ENCODE data around the gene SUDS3.
A peak's percentile ranks its signal among the peaks of the same experiment; 100 is the strongest.

The SUDS3 gene

GRCh38 chr12:118357257-118358007 lies 18.9 kb upstream of the SUDS3 start:
- DNase-seq (ENCODE audit: low read depth), result peak; percentile 34

- DNase-seq (ENCODE audit: low read depth), result no peak
These were observed 18.4 kb upstream of the SUDS3 start for GRCh38 chr12:118358008-118358359.

DNA sequence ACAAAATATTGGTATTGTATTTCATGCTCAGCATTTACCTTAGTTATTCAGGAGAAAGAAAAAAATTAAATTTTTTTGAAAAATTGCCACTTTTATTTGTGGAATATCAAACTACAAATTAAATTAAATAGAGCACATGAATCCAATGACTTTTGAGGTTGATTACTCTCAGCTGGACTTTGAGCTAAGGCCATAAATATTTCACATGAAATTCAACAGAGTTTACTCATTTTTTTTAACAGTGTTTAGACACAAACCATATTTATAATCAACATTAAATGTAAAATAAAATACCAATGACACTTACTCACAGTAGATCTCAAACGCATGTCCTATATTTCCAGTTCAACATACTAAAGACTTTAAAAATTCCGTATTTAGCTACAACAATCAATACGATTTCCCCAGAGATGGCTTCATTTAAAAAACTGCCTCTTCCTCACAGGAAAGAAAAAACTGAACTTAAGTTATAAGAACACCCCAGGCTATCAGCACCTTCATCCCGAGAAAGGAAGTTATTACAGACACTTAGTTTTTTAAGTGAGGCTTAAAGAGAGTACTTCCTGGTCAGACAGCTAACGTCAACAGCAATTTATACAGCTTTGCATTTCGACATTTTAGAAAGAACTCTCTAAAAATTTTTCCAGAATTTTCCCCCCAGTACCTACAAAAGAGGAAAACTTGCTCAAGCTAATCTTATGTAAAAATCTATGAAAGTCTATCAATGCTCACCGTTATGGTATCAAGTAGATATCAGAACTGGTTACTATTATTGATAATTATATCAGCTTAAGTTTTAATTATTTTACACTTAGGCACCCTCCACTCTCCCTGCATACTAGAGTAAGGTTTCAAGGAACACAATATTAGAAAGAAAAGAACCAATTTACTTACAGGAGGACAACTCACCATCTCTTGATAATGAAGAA lies 17.5 kb upstream of the SUDS3 start:
- no peak for DNase-seq (ENCODE audit: low read depth)

DNA sequence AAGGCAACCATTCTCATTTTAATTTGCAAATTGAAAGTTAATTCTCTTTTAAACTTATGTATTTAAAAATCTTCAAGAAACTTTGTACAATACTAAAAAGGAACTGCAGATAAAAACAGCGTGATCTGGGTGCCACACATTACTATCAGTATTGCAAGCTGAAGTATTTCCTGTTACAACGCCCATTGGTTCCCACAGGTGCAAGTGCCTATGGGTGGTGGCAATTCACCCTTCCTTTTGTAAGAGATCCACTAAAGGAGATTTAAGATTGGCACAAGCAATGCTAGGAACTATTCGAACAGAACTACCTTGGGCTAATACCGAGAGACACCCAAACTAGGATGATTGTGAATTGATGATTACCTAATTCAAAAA lies 16.8 kb upstream of the SUDS3 start:
- no peak for DNase-seq (ENCODE audit: low read depth)

GRCh38 chr12:118361092-118361404 lies 15.3 kb upstream of the SUDS3 start:
- no peak for DNase-seq (ENCODE audit: low read depth)

DNA sequence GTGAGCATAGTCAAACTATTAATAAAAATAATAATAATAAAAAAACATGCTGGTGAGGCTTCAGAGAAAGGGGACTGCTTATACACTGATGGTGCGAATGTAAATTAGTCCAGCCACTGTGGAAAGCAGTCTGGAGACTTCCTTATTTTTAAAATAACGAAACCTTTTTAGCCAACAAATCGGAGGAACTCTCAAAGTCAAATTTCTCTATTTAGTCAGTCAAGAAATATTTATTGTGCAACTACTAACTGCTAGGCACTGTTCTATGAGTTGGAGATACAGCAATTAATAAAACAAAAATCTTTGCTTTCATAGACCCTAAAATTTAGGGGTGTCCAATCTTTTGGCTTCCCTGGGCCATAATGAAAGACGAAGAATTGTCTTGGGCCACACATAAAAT lies 14.5 kb upstream of the SUDS3 start:
- no peak for DNase-seq (ENCODE audit: low read depth)

DNA sequence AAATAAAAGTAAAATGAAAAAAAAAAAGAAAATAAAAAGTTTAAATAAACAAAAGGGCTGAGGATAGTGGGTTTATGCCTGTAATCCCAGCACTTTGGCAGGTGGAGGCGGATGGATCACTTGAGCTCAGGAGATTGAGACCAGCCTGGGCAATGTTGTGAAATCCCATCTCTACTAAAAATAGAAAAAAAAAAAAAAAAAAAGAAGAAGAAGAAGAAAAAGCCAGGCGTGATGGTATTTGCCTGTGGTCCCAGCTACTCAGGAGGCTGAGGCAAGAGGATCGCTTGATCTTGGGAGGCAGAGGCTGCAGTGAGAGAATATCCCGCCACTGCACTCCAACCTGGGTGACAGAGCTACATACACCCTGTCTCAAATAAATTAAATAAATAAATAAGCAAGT lies 7.5 kb upstream of the SUDS3 start:
- no peak for DNase-seq (ENCODE audit: low read depth)

DNA sequence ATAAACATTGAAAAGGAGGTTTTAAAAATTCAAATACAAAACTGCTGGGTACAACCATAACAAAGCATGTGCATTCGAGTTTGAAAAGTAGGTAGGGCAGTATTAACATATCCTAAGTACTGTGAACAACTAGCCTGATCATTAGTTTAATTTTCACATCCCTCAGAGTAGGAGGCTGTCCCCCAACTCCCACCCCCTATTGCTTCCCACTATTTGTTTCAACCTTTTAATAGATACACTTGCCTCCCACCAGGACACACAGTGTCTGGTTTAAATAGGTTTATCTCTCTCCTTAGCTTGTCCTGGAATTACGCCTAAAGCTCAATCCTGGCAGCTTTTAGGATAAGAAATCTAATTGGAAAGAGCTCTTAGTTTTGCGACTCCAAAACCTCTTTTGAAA lies 5.8 kb upstream of the SUDS3 start:
- no peak for DNase-seq (ENCODE audit: low read depth)

- DNase-seq (ENCODE audit: low read depth), result no peak
These were observed 4.8 kb upstream of the SUDS3 start for GRCh38 chr12:118371321-118372282.

DNA sequence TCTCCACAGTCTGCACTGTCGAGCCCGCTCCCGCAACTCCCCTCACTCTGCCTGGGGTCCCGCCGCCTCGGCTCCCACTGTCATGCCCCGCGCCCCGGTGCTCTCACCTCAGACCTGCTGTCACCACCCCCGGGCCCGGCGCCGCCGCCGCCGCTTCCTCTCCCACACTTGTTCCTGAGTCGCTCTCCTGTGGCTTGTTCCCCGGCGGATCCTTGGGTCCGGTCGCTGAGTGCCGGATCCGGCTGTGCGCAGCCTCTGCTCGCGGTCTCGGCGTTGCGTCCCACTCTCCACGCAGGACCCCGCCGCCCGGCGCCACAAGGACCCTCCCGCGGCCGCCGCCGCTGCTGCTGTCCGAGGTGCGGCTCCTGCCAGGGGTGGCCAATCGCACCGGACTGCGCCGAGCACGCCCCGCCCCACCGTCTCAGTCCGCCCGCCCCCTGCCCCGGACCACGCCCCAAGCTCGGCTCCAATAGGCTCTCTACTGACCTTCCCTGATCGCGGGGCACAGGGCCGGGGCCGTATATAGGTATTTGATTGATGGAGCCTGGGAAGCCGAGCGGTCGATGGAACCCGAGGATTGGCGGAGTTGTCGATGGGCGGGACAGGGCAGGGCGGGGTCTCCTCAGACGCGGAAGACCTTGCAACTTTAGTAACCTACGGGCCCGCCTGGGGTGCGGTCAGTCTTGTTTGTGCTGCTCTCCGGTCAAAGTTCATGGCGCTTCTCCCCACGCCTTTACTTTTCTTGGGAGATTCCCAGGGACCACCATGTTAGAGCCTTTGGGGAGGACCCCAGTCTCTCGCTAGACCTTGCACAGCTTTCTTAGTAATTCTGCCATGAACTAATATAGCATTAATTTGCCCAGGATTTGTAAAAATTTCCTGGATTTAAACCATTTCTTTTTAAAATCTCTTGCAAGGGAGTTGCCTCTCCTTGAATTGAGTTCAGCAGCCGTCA lies 3.5 kb upstream of the SUDS3 start, which contains the start of gene TAOK3:
Gene TAOK3, minus strand, starts transcription at position 367 of the 955 bp plus-strand sequence. CDS start 117,340 bp downstream, outside the sequence.
- peak; percentile 96 for DNase-seq (ENCODE audit: low read depth)

DNA sequence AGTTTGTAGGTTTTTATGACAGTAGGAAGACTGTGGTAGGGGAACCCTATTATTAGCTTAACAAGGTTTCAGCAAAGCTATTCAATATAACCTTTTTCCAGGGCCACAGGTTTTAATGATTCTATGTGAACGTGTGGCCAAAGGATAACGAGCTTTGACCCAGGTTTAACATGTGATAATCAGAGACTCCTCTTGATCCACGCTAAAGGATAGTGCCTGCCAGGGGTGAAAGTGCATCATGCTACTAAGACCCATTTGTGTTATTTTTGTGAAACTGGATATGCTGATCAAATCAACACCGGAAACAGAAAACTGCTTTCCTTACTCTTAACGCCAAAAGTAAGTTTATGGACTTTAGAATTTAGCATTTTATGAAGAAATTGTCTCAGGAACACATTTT lies 2.7 kb upstream of the SUDS3 start:
- DNase-seq (ENCODE audit: low read depth), result no peak

GRCh38 chr12:118374126-118374725 lies 2.1 kb upstream of the SUDS3 start:
- no peak for DNase-seq (ENCODE audit: low read depth)

DNA sequence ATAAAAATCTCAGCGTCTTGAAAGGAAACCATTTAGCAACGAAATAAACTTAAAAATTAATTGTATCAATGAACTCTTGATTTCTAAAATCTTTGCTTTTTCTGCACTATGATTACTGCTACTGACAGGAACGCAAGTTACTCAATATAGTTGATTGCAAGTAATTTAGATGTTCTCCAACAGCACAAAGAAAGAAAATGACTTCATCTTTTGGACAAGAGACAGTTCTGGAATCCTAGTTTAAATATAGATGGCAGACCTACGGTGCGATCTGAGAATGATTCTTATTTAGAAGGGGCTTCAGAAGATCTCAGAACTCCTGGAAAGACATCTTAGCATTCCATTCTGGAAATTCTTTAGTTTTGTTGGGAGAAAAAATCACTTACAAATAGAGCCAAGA lies 1.4 kb upstream of the SUDS3 start:
- DNase-seq (ENCODE audit: low read depth), result no peak

- DNase-seq (ENCODE audit: low read depth), result no peak
These were observed 1.0 kb upstream of the SUDS3 start for GRCh38 chr12:118375348-118375747.

- DNase-seq (ENCODE audit: low read depth), result no peak
These were observed 897 bp downstream of the SUDS3 start for GRCh38 chr12:118377021-118377883.

- DNase-seq (ENCODE audit: low read depth), result peak; percentile 56
These were observed 1.6 kb downstream of the SUDS3 start for GRCh38 chr12:118377884-118378470.

- no peak for DNase-seq (ENCODE audit: low read depth)
These were observed 15.1 kb downstream of the SUDS3 start for GRCh38 chr12:118391424-118391823.

- no peak for DNase-seq (ENCODE audit: low read depth)
These were observed 15.5 kb downstream of the SUDS3 start for GRCh38 chr12:118391836-118392235.
